NCI-H1417 (cell line): ENCODE measurements around the gene QKI.
A peak's percentile ranks its signal among the peaks of the same experiment; 100 is the strongest.
"Not testable (repeated sequence)": the region's sequence is repeated elsewhere in the genome, so short reads cannot be mapped to it uniquely, and the experiment has no call there.

Experiments
- DNase-seq, 3 experiments: peaks; one replicate each; lab custom pipeline; 2025; lab: John Stamatoyannopoulos, UW

Gene QKI

GRCh38 chr6:163414946-163415619, 565 bp downstream of the QKI start:
- peak in 2 of 3 experiments; percentile 70 to 74 for DNase-seq

- peak; percentile 1 to 60 (median 60) for DNase-seq
Observed at GRCh38 chr6:163415620-163416556, 1.4 kb downstream of the QKI start.

DNA sequence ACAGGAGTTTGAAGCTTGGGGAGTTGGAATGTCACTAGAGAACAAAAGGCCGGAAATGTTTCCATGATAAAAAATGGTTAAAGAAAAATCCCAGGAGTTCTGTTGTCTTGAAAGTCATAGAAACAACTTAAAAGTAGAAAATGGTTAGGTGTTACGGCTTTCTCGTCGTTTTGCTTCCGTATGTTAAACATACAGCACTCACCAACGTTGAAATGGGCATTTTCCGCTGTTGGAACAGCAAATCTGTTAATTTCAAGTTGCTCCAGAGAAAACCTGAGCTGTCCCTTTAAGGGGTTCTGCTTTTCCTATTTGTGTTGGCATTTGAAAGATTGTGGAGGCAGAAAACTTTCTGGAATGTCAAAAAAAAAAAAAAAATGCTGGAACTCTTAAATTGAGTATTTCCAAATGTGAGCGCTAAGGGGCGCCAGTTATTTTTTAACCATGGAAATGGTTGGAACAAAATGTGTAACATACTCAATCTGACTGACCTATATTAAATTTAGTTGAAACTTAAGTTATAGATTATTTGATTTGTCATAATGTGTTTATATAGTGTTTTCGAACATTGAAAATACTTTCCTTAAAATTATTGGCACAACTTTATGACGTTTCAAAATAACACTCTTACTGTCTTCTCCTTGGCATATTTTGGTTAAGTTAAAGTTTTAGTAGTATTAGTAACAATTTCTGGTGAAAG, 2.2 kb downstream of the QKI start:
- DNase-seq: peak; percentile 28 to 69 (median 43)

DNA sequence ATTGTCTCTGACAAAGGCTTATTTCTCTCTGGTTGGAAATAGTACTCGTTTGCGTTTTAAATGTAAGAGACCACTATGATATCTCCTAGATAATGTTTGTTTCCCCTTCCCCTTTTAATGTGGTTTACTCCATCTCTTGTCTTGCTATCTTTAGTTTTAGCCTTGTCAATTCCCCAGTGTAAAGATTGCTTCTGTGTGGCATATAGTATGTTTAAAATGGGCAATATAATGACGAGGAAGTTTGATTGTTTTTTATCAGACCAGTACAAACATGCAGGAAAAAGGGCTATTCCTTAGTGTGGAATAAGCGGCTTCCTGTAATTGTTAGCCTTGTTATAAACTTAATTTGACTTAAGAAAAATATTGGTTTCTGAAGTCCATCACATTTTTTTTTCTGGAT, 3.1 kb downstream of the QKI start:
- no peak for DNase-seq

DNA sequence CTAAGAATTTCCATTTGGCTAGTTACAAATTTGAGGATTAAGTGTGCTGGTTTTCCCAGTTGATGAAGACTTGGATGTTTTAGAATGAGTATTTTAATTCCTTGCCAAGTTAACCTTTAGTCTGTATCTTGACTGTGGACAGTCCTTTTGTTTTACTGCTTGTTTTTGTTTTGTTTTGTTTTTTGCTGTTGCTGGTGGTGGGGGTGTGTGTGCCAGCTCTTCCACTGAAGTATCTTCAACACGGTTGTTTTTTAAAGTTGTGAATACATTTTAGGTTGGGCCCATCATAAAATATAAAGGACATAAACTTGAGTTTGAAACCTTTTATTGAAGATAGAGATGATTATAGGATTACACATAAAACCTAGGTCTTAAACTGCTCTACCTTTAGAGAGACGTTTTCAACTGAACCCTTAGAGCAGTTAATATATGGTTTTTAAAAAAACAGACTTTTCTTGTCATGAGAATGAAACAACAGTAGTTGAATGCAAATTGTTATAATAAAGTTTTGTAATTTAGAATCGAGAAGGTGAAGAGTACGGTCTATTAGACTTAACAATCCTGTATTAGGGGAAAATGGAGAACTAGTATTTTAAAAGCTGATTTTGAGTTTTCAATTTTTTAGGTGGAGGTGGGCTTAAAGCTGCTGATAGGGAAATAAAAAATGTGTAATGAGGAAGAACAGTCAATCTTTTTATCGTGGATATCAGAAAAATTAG, 4.0 kb downstream of the QKI start:
- DNase-seq: no peak

DNA sequence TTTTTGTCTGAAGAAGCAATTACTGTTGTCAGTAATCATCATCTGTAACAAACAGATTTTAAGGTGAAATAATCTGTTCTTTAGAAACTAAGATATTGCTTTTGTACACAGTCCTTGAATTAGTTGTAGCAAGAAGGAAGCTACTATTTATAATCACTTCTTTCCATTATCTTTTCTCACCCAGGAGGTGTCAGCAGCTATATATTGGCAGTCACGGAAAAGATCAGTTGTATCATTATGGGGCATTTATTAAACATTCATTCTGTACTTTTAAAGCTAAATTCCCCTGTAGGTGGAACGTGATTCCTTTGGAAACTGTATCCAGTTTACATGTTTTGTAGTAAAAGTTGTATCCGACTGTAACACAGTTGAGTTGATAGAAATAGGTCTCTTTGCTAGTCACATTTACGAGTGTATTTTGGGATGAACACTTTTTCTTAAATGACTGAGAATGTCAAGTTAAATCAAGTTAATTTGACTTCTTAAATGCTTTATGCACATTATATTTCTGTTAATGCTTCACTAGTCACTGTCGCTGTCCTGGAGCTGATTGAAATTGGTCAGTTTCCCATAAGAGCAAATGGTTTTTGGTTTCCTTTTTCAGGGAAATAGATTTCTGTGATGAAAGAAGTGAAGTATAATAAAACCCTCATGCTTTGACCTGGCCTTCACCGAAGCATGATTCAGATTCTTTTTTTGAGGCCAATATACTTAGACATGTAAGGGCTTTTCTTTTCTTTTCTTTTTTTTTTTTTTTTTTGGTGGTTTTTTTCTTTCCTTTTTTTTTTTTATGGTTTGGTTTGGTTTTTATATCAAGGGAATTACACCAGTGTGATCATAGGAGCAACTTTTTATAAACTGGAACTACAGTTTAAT, 5.1 kb downstream of the QKI start:
- no peak for DNase-seq

GRCh38 chr6:163420289-163420614, 5.7 kb downstream of the QKI start:
- DNase-seq: no peak

- DNase-seq: no peak
Observed at GRCh38 chr6:163422550-163422949, 8.0 kb downstream of the QKI start.

DNA sequence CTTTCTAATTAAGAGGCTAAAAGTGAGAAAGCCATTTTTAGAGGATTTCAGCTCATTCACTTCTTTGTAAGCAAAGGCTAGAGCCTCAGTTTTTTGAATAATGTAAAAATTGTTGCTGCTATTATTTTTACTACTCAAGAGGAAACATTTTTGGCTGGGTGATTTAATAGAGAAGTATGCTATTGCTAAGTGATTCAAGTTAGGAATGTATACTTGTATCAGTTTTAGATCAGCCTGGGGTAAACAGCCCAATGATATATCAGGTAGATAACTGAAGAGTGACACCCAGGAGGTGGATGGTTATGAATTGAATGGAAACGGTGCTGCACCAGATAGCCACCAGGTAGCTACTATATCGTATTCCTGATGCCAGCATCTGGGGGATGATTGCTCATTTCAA, 9.2 kb downstream of the QKI start:
- DNase-seq: no peak

DNA sequence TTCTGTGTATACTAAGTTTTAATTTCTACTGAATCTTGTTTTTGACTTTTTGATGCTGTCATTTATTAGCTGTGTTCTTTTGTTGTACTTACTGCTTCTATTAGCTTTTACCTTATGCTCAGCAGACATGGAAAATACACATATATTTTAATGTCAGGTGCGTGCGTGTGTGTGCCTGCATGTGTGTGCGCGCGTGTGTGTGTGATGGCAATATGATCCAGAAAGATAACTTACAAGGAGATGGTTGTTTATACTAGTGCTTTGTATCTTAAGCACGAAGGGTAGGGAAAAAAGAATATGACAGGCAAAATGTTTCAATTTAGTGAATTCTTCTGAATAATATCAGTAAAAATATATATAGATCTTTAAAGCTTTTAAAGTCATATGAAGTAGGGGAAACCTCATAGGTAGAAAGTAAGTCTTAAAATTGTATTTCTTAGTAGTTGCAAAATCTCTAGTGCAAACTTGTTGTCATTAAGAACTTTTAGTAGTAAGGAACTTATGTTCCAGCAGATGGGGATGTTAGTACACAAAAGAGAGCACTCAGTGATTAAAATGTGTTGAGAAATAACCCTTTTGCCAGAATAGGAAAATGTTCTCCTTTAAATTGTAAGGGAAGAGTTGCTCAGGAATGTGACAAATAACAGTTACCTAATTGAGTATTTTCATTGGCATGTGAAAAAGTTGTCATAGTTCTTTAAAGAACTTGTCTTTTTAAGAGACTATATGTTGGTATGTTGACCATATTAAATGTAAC, 13.2 kb downstream of the QKI start:
- peak in 2 of 3 experiments; percentile 5 to 79 for DNase-seq

- DNase-seq: no peak
Observed at GRCh38 chr6:163428373-163428772, 13.9 kb downstream of the QKI start.

DNA sequence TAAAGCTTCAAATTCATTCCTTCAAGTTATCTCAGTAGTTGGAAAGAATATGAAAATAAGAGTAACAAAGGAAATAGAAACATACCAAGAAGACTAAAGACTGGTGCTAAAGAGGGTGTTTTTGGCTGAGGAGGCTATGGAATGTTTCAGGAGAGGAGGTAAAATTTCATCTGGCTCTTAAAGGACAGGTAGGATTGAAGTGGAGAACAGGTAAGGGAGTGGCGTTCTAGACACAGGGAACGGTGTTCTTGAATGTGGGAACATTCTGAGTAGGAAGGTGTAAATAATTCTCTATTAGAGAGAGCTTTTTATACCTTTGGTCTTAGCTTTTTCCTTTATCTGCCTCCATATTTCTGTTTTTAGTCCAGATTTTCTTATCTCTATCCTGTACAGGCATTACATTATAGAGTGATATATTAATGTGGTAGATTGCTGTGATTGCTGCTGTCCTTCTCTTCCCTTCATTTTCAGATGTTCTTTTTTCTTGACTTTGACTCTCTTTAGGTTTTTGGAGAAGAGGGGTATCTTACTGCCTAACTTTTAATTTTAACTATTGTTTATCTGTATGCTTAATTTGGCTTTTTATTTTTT, 15.4 kb downstream of the QKI start:
- DNase-seq: no peak

- DNase-seq: no peak
Observed at GRCh38 chr6:163432300-163432699, 17.8 kb downstream of the QKI start.

GRCh38 chr6:163433486-163433885, 19.0 kb downstream of the QKI start:
- DNase-seq: not testable (repeated sequence)

DNA sequence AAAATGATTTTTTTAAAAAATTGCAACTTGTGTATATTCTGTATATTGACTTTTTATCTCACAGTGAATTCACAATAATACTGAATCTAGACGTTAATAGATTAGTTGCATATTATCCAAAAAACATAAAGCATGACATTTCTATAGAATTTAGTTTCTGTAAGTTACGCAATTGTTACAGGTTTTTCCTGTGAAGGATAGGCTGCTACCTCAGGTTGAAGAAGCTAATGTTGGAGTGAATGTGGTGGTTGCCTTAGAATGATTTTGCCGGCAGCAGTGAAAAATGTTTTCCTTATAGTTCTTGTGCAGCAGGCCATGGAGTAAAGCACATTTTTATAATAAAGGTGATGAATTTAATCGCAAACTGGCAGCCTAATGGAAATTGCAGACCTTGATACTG, 20.5 kb downstream of the QKI start:
- DNase-seq: no peak

DNA sequence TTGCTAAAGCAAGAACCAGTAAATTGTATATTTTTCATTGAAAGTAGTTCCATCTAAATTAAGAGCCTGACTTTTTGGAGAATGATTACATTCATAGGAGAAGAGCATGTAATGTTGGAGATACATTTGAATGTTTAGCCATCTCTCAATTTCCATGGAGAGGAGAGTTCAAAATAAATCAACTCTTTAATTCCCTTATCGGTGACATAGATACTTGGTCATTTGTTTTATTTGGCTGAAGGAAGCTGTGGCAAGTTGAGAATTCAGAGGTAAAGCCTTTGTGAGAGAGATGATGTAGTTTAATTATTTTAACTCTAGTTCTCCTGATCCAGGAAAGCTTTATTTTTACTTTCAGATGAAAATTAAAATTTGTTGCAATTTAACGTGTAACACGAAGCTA, 22.3 kb downstream of the QKI start:
- no peak for DNase-seq

GRCh38 chr6:163437466-163437865, 22.9 kb downstream of the QKI start:
- DNase-seq: no peak

GRCh38 chr6:163438298-163438939, 23.9 kb downstream of the QKI start:
- no peak for DNase-seq

DNA sequence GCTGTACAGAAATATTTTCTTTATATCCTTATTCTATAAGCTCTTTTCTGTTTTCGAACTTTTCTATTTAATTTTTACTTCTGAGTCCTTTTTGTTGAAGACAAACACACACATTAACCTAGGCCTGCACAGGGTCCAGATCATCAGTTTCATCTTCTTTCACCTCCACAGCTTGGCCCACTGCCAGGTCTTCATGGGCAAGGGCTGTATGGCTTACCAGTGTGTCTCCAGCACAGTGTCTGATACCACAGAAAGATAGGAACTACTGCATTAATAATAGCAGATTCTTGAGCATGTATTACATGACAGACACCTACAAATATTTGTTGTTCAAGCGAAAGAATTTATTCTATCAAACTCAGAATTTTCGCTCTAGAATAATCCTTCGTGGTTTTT, 24.4 kb downstream of the QKI start:
- peak; percentile 4 to 65 (median 5) for DNase-seq
